Neutrophil (primary cell): Measurements from ENCODE around the gene CD99.

ENCODE experiments used
- H3K27ac ChIP-seq: fragments of 200-600 bp; sonication (generic); 2 replicates; pipeline ENCODE4 v1.5.1; 2016; ENCODE audit warnings: mild to moderate bottlenecking, moderate library complexity
- H3K27me3 ChIP-seq: fragments of 200-600 bp; sonication (generic); 2 replicates; pipeline ENCODE4 v1.6.0; 2016; ENCODE audit warnings: mild to moderate bottlenecking
- H3K36me3 ChIP-seq: fragments of 200-600 bp; sonication (generic); 2 replicates; pipeline ENCODE4 v1.5.1; 2017
- H3K4me1 ChIP-seq, 2 experiments: fragments of 200-600 bp in 1 of 2; sonication (generic) in 1 of 2; 1 replicate in 1 of 2; 2 replicates in 1 of 2; pipeline versions ENCODE4 v1.5.1 to v1.6.1; 2013 to 2016; ENCODE audit warnings: low read depth in 1 of 2, low read length in 1 of 2, mild to moderate bottlenecking in 1 of 2, moderate library complexity in 1 of 2; ENCODE audit not compliant: control insufficient read depth in 1 of 2, insufficient read depth in 1 of 2
- H3K4me3 ChIP-seq, 2 experiments: fragments of 200-600 bp in 1 of 2; sonication (generic) in 1 of 2; 1 replicate in 1 of 2; 2 replicates in 1 of 2; pipeline ENCODE4 v1.5.1; 2013 to 2016; ENCODE audit warnings: low read depth in 1 of 2, low read length in 1 of 2, mild to moderate bottlenecking in 1 of 2, moderate library complexity in 1 of 2
- H3K9me3 ChIP-seq: fragments of 200-600 bp; sonication (generic); 2 replicates; pipeline ENCODE4 v1.5.1; 2016
- CTCF ChIP-seq: fragments of 200-600 bp; sonication (generic); IDR thresholded peaks from 2 replicates; pipeline ENCODE4 v1.5.1; 2016; ENCODE audit warnings: antibody characterized with exemption

Gene CD99

GRCh38 chrX:2714551-2714950, 23.5 kb downstream of the CD99 start:
- H3K36me3 ChIP-seq = no peaks in the 10 kb centered on the region
- no peak overlapping the region for H3K4me3 ChIP-seq
- no peaks in the 10 kb centered on the region for H3K9me3 ChIP-seq
- TF ChIP-seq CTCF = no peak
- H3K4me1 ChIP-seq = peaks cover 5 to 7% of the 10 kb centered on the region in 2 experiments
- no peaks in the 10 kb centered on the region for H3K27me3 ChIP-seq
- H3K27ac ChIP-seq = no peak overlapping the region

GRCh38 chrX:2715066-2715600, 24.0 kb downstream of the CD99 start:
- no peaks in the 10 kb centered on the region for H3K27me3 ChIP-seq
- H3K27ac ChIP-seq = no peak overlapping the region
- no peak for TF ChIP-seq CTCF
- H3K4me3 ChIP-seq = no peak overlapping the region
- no peaks in the 10 kb centered on the region for H3K36me3 ChIP-seq
- H3K4me1 ChIP-seq = peaks cover under 1 to 2% of the 10 kb centered on the region in 2 experiments
- no peaks in the 10 kb centered on the region for H3K9me3 ChIP-seq

GRCh38 chrX:2717312-2717711, 26.2 kb downstream of the CD99 start:
- Histone ChIP-seq H3K27ac (no peak overlapping the region), H3K27me3 (no peaks in the 10 kb centered on the region), H3K36me3 (no peaks in the 10 kb centered on the region), H3K9me3 (no peaks in the 10 kb centered on the region), H3K4me1 (no peaks in the 10 kb centered on the region), H3K4me3 (no peak overlapping the region)
- no peak for TF ChIP-seq CTCF

- Histone ChIP-seq H3K27me3 (no peaks in the 10 kb centered on the region), H3K9me3 (no peaks in the 10 kb centered on the region), H3K27ac (no peak overlapping the region), H3K4me1 (no peaks in the 10 kb centered on the region), H3K36me3 (no peaks in the 10 kb centered on the region), H3K4me3 (no peak overlapping the region)
- no peak for TF ChIP-seq CTCF
These were observed 27.7 kb downstream of the CD99 start for GRCh38 chrX:2718821-2719220.

- TF ChIP-seq CTCF = no peak
- Histone ChIP-seq H3K36me3 (no peaks in the 10 kb centered on the region), H3K27me3 (no peaks in the 10 kb centered on the region), H3K4me3 (no peak overlapping the region), H3K4me1 (no peaks in the 10 kb centered on the region), H3K9me3 (no peaks in the 10 kb centered on the region), H3K27ac (no peak overlapping the region)
These were observed 28.8 kb downstream of the CD99 start for GRCh38 chrX:2719774-2720447.
